ENCODE data around the gene RALGPS1. TPM values are rescaled to one million over a fixed set of nuclear protein-coding genes. Genes with fewer than 3 reads are reported as not detected.

Gene RALGPS1
- total RNA-seq, 2 donors from 2014 or later, result 7.6 to 18.5 TPM

DNA sequence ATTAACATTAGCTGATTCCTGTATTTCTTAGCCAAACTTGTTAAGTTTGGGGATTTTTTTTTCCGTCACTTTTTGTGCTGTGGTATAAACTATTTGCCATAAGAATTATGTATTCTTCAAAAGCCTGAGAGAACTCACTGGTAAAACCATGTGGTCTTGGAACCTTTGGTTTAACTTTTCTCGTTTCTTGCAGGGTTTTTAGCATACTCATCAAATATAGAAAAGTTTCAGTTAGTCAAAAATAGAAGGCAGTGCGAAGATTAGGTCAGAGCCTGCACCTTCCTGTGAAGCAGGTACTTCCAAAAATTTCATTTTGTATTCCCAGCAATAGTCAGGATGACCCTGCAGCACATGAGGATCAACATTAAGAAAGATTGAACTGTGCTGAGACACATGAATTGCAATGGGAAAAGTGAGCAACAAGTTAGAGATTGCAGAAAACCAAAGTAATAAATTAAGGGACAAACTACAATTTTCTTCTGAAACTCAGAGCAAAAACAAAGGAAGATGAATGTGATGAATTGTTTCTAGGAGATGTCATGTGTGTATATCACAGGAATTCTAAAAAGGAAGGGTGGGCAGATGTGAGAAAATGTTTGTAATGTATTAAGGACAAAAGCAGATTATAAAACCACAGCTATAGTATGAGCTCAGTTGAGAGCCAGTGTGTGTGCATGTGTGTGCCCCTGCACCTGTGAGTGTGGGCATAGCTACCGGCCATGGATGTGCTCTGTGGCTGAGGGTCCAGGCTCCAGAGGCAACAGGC is 105.6 kb downstream of the RALGPS1 start:
- Histone ChIP-seq H3K27ac (no peak overlapping the region), H3K4me1 (ENCODE audit: control insufficient read depth in 1 of 2, low read depth in 2 of 2) (peaks cover 8 to 29% of the 10 kb centered on the region in 2 donors), H3K36me3 (no peaks in the 10 kb centered on the region), H3K4me3 (no peak overlapping the region), H3K9me3 (no peaks in the 10 kb centered on the region), H3K27me3 (replicated peaks; ENCODE audit: insufficient read depth) (no peaks in the 10 kb centered on the region)
- TF ChIP-seq, protein P1, sequence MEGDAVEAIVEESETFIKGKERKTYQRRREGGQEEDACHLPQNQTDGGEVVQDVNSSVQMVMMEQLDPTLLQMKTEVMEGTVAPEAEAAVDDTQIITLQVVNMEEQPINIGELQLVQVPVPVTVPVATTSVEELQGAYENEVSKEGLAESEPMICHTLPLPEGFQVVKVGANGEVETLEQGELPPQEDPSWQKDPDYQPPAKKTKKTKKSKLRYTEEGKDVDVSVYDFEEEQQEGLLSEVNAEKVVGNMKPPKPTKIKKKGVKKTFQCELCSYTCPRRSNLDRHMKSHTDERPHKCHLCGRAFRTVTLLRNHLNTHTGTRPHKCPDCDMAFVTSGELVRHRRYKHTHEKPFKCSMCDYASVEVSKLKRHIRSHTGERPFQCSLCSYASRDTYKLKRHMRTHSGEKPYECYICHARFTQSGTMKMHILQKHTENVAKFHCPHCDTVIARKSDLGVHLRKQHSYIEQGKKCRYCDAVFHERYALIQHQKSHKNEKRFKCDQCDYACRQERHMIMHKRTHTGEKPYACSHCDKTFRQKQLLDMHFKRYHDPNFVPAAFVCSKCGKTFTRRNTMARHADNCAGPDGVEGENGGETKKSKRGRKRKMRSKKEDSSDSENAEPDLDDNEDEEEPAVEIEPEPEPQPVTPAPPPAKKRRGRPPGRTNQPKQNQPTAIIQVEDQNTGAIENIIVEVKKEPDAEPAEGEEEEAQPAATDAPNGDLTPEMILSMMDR (IDR thresholded peaks at IDR 0.05), result no peak
- ATAC-seq (ENCODE audit: insufficient number of reproducible peaks, low FRiP score, low read depth) (no peak), DNase-seq (ENCODE audit: low spot score) (no peak)

DNA sequence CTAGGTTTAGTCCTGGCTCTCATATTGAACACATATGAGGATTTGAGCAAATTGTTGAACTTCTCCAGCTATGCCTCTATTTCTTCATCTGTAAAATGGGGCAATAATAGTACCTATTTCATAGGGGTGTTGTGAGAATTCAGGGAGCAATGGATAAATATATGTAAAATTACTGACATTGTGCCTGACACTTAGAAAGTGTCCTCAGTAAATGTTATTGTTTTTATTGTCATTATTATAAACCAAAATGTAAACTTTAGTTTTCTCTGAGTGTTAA is 106.2 kb downstream of the RALGPS1 start:
- TF ChIP-seq, protein P1 (IDR thresholded peaks at IDR 0.05), result no peak
- H3K4me3 ChIP-seq, result no peak overlapping the region
- H3K27me3 ChIP-seq (replicated peaks; ENCODE audit: insufficient read depth), result no peaks in the 10 kb centered on the region
- H3K9me3 ChIP-seq, result no peaks in the 10 kb centered on the region
- no peak for DNase-seq (ENCODE audit: low spot score)
- peaks cover 8 to 29% of the 10 kb centered on the region in 2 donors for H3K4me1 ChIP-seq (ENCODE audit: control insufficient read depth in 1 of 2, low read depth in 2 of 2)
- no peak overlapping the region for H3K27ac ChIP-seq
- no peaks in the 10 kb centered on the region for H3K36me3 ChIP-seq
- no peak for ATAC-seq (ENCODE audit: insufficient number of reproducible peaks, low FRiP score, low read depth)

DNA sequence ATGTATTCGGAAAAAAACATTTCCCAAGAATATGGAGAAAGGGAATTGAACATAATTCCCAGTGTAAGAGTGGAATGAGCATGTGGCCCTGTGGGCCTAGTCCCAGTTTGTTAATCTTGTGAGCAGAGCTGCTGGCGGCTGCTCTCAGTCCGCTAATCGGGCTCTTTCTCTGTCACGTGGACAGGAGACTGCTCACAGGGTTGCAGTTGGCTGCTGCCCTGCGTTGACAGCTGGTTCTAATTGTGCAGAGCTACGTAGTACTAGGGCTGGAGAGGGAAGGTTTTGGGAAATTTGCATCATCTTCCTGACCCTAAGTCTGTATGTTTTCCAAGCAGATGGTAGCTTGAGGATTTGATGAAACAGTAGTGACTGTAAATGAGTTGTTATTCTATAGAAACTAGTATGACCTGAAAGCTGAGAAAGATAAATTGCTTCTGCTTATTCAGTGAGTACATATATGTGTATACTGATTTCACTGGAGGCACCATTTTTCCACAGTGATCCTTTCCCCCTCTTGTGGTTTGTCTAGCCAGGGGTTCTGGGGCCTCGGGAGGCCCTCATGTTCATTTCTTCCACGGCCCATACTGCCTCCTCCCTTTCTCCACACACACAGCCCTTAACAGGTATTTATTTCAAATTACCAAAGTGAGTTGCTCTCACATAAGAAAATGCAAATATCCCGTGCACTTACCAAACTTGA is 107.2 kb downstream of the RALGPS1 start:
- no peaks in the 10 kb centered on the region for H3K9me3 ChIP-seq
- H3K4me3 ChIP-seq, result no peak overlapping the region
- no peaks in the 10 kb centered on the region for H3K36me3 ChIP-seq
- H3K27ac ChIP-seq, result peak overlapping the region; percentile 37 to 63
- TF ChIP-seq, protein P1 (IDR thresholded peaks at IDR 0.05), result no peak
- ATAC-seq (ENCODE audit: insufficient number of reproducible peaks, low FRiP score, low read depth) (peak; percentile 89), DNase-seq (ENCODE audit: low spot score) (peak; percentile 65)
- H3K4me1 ChIP-seq (ENCODE audit: control insufficient read depth in 1 of 2, low read depth in 2 of 2), result peaks cover 8 to 29% of the 10 kb centered on the region in 2 donors
- H3K27me3 ChIP-seq (replicated peaks; ENCODE audit: insufficient read depth), result no peaks in the 10 kb centered on the region

DNA sequence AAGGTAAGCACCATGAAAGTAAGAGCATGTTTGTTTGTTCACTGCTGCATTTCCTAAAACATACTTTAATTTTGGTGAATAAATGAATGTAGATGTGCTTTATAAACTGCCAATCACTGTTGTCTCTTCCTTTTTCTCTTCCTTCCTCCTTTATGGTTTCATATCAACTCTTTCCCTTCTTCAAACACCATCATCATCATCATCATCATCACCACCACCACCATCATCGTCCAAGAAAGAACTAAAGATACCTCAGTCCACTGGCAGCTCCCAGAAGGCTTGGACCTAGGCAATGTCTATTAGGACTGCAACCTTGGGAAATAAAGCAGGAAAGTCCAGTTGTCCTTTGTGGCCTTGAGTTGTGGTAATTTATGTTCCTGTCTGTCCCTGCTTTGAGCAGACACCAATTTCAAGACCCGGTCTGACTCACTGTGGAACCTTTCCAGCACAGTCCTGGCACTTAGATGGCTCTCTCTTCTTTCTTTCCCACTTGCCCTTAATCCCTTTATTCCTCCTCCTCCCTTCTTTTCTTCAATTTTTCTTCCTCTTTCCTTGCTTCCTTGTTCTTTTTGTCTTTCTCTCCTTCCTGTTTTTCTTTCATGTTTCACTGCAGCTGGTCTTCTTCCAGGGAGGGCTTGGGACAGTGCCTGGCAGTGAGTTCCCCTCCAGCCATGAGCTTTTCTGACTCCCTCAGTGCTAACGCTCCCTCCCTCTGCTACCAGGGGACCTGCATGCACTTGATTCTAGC is 108.5 kb downstream of the RALGPS1 start:
- peak overlapping the region; percentile 37 to 48 for H3K27ac ChIP-seq
- peaks cover 8 to 29% of the 10 kb centered on the region in 2 donors for H3K4me1 ChIP-seq (ENCODE audit: control insufficient read depth in 1 of 2, low read depth in 2 of 2)
- H3K9me3 ChIP-seq, result no peaks in the 10 kb centered on the region
- TF ChIP-seq, protein P1 (IDR thresholded peaks at IDR 0.05), result no peak
- H3K27me3 ChIP-seq (replicated peaks; ENCODE audit: insufficient read depth), result no peaks in the 10 kb centered on the region
- H3K4me3 ChIP-seq, result no peak overlapping the region
- ATAC-seq (ENCODE audit: insufficient number of reproducible peaks, low FRiP score, low read depth) (peak; percentile 27), DNase-seq (ENCODE audit: low spot score) (no peak)
- no peaks in the 10 kb centered on the region for H3K36me3 ChIP-seq

DNA sequence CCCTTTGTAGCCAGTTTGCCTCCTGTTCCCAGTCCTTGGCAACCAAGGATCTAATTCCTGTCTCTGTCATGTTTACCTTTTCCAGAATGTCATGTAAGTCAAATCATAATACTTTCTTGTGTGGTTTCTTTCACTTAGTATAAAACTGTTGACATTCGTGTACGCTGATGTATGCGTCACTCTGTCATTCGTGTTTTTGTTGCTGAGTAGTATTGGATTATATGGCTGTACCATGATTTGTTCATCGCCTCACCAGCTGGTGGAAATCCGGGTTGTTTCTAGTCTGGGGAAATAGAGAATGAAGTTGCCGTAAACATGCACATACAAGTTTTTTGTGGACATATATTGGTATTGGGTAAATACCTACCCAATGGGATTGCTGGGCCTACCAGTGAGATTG is 110.5 kb downstream of the RALGPS1 start:
- TF ChIP-seq, protein P1 (IDR thresholded peaks at IDR 0.05), result no peak
- H3K36me3 ChIP-seq, result no peaks in the 10 kb centered on the region

More for the DNA sequence above, 110.5 kb downstream of the RALGPS1 start:
- Histone ChIP-seq H3K4me3 (no peak overlapping the region), H3K27me3 (replicated peaks; ENCODE audit: insufficient read depth) (no peaks in the 10 kb centered on the region), H3K27ac (no peak overlapping the region), H3K4me1 (ENCODE audit: control insufficient read depth in 1 of 2, low read depth in 2 of 2) (peaks cover 8 to 29% of the 10 kb centered on the region in 2 donors), H3K9me3 (no peaks in the 10 kb centered on the region)
- DNase-seq (ENCODE audit: low spot score), result no peak
- ATAC-seq (ENCODE audit: insufficient number of reproducible peaks, low FRiP score, low read depth), result no peak
